ENCODE measurements around the gene PPM1E. TPM values are rescaled to one million over a fixed set of nuclear protein-coding genes. Genes with fewer than 3 reads are reported as not detected.

The PPM1E gene
- total and polyA plus RNA-seq, 2 experiments from 2014 or later: 0.42 to 0.77 TPM

- Histone ChIP-seq H3K9me2 (replicated peaks; ENCODE audit: insufficient read depth) (no peaks in the 10 kb centered on the region), H3K27ac (no peak overlapping the region), H3K27me3 (no peaks in the 10 kb centered on the region), H3K4me3 (no peak overlapping the region), H4K20me1 (ENCODE audit: insufficient read depth, poor library complexity, severe bottlenecking) (no peaks in the 10 kb centered on the region), H3K79me2 (no peaks in the 10 kb centered on the region), H3K9me3 (ENCODE audit: low read depth) (no peaks in the 10 kb centered on the region), H3K4me1 (ENCODE audit: insufficient read depth) (no peaks in the 10 kb centered on the region), H3K36me3 (replicated peaks; ENCODE audit: insufficient read depth, low read depth) (no peaks in the 10 kb centered on the region), H3K4me2 (no peak overlapping the region), H2AFZ (no peak overlapping the region)
- TF ChIP-seq EZH2 (IDR thresholded peaks at IDR 0.05; ENCODE audit: borderline replicate concordance) (no peak), EZH2phosphoT487 (IDR thresholded peaks at IDR 0.05; ENCODE audit: low read depth, severe bottlenecking, unreplicated experiment) (no peak), CTCF (IDR thresholded peaks at IDR 0.05; ENCODE audit: poor library complexity) (no peak)
- DNase-seq (ENCODE audit: low spot score): no peak
- WGBS (ENCODE audit: low lambda C conversion rate, missing lambda C conversion rate): 90% methylated on average over 1 of the region's 1 CpG
These were observed 270.7 kb downstream of the PPM1E start for GRCh38 chr17:59026176-59026939.

- Histone ChIP-seq H3K9me2 (replicated peaks; ENCODE audit: insufficient read depth) (no peaks in the 10 kb centered on the region), H3K4me1 (ENCODE audit: insufficient read depth) (no peaks in the 10 kb centered on the region), H3K79me2 (no peaks in the 10 kb centered on the region), H4K20me1 (ENCODE audit: insufficient read depth, poor library complexity, severe bottlenecking) (no peaks in the 10 kb centered on the region), H3K27ac (no peak overlapping the region), H3K4me2 (no peak overlapping the region), H2AFZ (no peak overlapping the region), H3K9me3 (ENCODE audit: low read depth) (no peaks in the 10 kb centered on the region), H3K4me3 (no peak overlapping the region), H3K36me3 (replicated peaks; ENCODE audit: insufficient read depth, low read depth) (no peaks in the 10 kb centered on the region), H3K27me3 (no peaks in the 10 kb centered on the region)
- TF ChIP-seq CTCF (IDR thresholded peaks at IDR 0.05; ENCODE audit: poor library complexity): no peak
- TF ChIP-seq EZH2 (IDR thresholded peaks at IDR 0.05; ENCODE audit: borderline replicate concordance): no peak
- no peak for TF ChIP-seq EZH2phosphoT487 (IDR thresholded peaks at IDR 0.05; ENCODE audit: low read depth, severe bottlenecking, unreplicated experiment)
- 93% methylated on average over 4 of the region's 4 CpGs for WGBS (ENCODE audit: low lambda C conversion rate, missing lambda C conversion rate)
- DNase-seq (ENCODE audit: low spot score): no peak
These were observed 272.1 kb downstream of the PPM1E start for GRCh38 chr17:59027750-59028149.

GRCh38 chr17:59028328-59028727 is 272.7 kb downstream of the PPM1E start:
- Histone ChIP-seq H3K36me3 (replicated peaks; ENCODE audit: insufficient read depth, low read depth) (no peaks in the 10 kb centered on the region), H3K9me2 (replicated peaks; ENCODE audit: insufficient read depth) (no peaks in the 10 kb centered on the region), H2AFZ (no peak overlapping the region), H3K4me1 (ENCODE audit: insufficient read depth) (no peaks in the 10 kb centered on the region), H3K27ac (no peak overlapping the region), H4K20me1 (ENCODE audit: insufficient read depth, poor library complexity, severe bottlenecking) (no peaks in the 10 kb centered on the region), H3K4me2 (no peak overlapping the region), H3K79me2 (no peaks in the 10 kb centered on the region), H3K4me3 (no peak overlapping the region), H3K27me3 (no peaks in the 10 kb centered on the region), H3K9me3 (ENCODE audit: low read depth) (no peaks in the 10 kb centered on the region)
- WGBS (ENCODE audit: low lambda C conversion rate, missing lambda C conversion rate): 94% methylated on average over 6 of the region's 6 CpGs
- no peak for TF ChIP-seq EZH2phosphoT487 (IDR thresholded peaks at IDR 0.05; ENCODE audit: low read depth, severe bottlenecking, unreplicated experiment)
- no peak for TF ChIP-seq CTCF (IDR thresholded peaks at IDR 0.05; ENCODE audit: poor library complexity)
- no peak for TF ChIP-seq EZH2 (IDR thresholded peaks at IDR 0.05; ENCODE audit: borderline replicate concordance)
- no peak for DNase-seq (ENCODE audit: low spot score)
